Measurements from ENCODE around the gene FGD5.

FGD5 gene

GRCh38 chr3:14943042-14943441 lies 124.3 kb downstream of the FGD5 start:
- FAIRE-seq, result no peak

- no peak for FAIRE-seq
These were observed 127.5 kb downstream of the FGD5 start for GRCh38 chr3:14946236-14946635.

- FAIRE-seq, result no peak
These were observed 128.0 kb downstream of the FGD5 start for GRCh38 chr3:14946739-14947099.

- no peak for FAIRE-seq
These were observed 128.5 kb downstream of the FGD5 start, which contains the start of gene NR2C2 for GRCh38 chr3:14947100-14947885. Gene NR2C2, plus strand, starts transcription at chr3:14947583. Its CDS starts 56,332 bp downstream, at chr3:15003915.

- FAIRE-seq, result peak; percentile 41
These were observed 129.3 kb downstream of the FGD5 start for GRCh38 chr3:14947886-14948608.

- no peak for FAIRE-seq
These were observed 129.9 kb downstream of the FGD5 start for GRCh38 chr3:14948609-14949038.

GRCh38 chr3:14949126-14949525 lies 130.4 kb downstream of the FGD5 start:
- FAIRE-seq, result no peak

- no peak for FAIRE-seq
These were observed 131.5 kb downstream of the FGD5 start for GRCh38 chr3:14950274-14950673.

GRCh38 chr3:14957153-14957552 lies 138.4 kb downstream of the FGD5 start:
- no peak for FAIRE-seq

- no peak for FAIRE-seq
These were observed 139.2 kb downstream of the FGD5 start for GRCh38 chr3:14957925-14958324.

- no peak for FAIRE-seq
These were observed 140.7 kb downstream of the FGD5 start for GRCh38 chr3:14959359-14959943.

GRCh38 chr3:14962762-14963161 lies 144.0 kb downstream of the FGD5 start:
- no peak for FAIRE-seq

GRCh38 chr3:14967285-14967684 lies 148.5 kb downstream of the FGD5 start:
- no peak for FAIRE-seq

GRCh38 chr3:14969671-14970070 lies 150.9 kb downstream of the FGD5 start:
- no peak for FAIRE-seq

- FAIRE-seq, result no peak
These were observed 157.6 kb downstream of the FGD5 start for GRCh38 chr3:14976317-14976716.

GRCh38 chr3:14980689-14981088 lies 161.9 kb downstream of the FGD5 start:
- FAIRE-seq, result no peak

All from A204.1 (cell line).